ENCODE results near the gene AQP1. TPM values are rescaled to one million over a fixed set of nuclear protein-coding genes. Genes with fewer than 3 reads are reported as not detected.

The AQP1 gene
- total RNA-seq, 1 donor, result 25.0 TPM

- TF ChIP-seq CTCF (IDR thresholded peaks at IDR 0.05; ENCODE audit: insufficient read depth, low read depth, low read length), result no peak
- DNase-seq (ENCODE audit: low read depth), result no peak
- H3K4me3 ChIP-seq (ENCODE audit: low read depth, low read length), result no peak overlapping the region
Observed at GRCh38 chr7:30894009-30894408, 17.6 kb upstream of the AQP1 start.

- TF ChIP-seq CTCF (IDR thresholded peaks at IDR 0.05; ENCODE audit: insufficient read depth, low read depth, low read length), result peak; percentile 25
- no peak for DNase-seq (ENCODE audit: low read depth)
- H3K4me3 ChIP-seq (ENCODE audit: low read depth, low read length), result no peak overlapping the region
Observed at GRCh38 chr7:30894866-30895605, 16.6 kb upstream of the AQP1 start.

- H3K4me3 ChIP-seq (ENCODE audit: low read depth, low read length), result no peak overlapping the region
- peak; percentile 37 for DNase-seq (ENCODE audit: low read depth)
- TF ChIP-seq CTCF (IDR thresholded peaks at IDR 0.05; ENCODE audit: insufficient read depth, low read depth, low read length), result no peak
Observed at GRCh38 chr7:30896036-30896435, 15.6 kb upstream of the AQP1 start.

- no peak for DNase-seq (ENCODE audit: low read depth)
- no peak overlapping the region for H3K4me3 ChIP-seq (ENCODE audit: low read depth, low read length)
- no peak for TF ChIP-seq CTCF (IDR thresholded peaks at IDR 0.05; ENCODE audit: insufficient read depth, low read depth, low read length)
Observed at GRCh38 chr7:30896783-30897637, 14.6 kb upstream of the AQP1 start.

- no peak overlapping the region for H3K4me3 ChIP-seq (ENCODE audit: low read depth, low read length)
- DNase-seq (ENCODE audit: low read depth), result no peak
- no peak for TF ChIP-seq CTCF (IDR thresholded peaks at IDR 0.05; ENCODE audit: insufficient read depth, low read depth, low read length)
Observed at GRCh38 chr7:30897770-30898169, 13.9 kb upstream of the AQP1 start.

GRCh38 chr7:30898411-30898810 lies 13.2 kb upstream of the AQP1 start:
- TF ChIP-seq CTCF (IDR thresholded peaks at IDR 0.05; ENCODE audit: insufficient read depth, low read depth, low read length), result no peak
- no peak overlapping the region for H3K4me3 ChIP-seq (ENCODE audit: low read depth, low read length)
- no peak for DNase-seq (ENCODE audit: low read depth)

Measured in fibroblast of villous mesenchyme (primary cell).